HL-60/S4 (cell line): Measurements from ENCODE around the gene FAM20C.

Experiments
- in situ Hi-C: fragments of 300-500 bp; cut with MboI; formaldehyde crosslinking; loops from 2 replicates; pipeline ENCODE4 v1.14.3; 2022; ENCODE audit warnings: low sequenced_read_pairs

FAM20C gene

GRCh38 chr7:158771-159170, 33.6 kb upstream of the FAM20C start:
- in situ Hi-C loops, result no loop called here

- in situ Hi-C loops, result no loop called here
Observed at GRCh38 chr7:159370-160270, 32.8 kb upstream of the FAM20C start.

- in situ Hi-C loops, result no loop called here
Observed at GRCh38 chr7:160958-161725, 31.2 kb upstream of the FAM20C start.

GRCh38 chr7:162632-163297, 29.6 kb upstream of the FAM20C start:
- in situ Hi-C loops, result no loop called here

- in situ Hi-C loops, result no loop called here
Observed at GRCh38 chr7:163298-163695, 29.1 kb upstream of the FAM20C start.

- in situ Hi-C loops, result no loop called here
Observed at GRCh38 chr7:163971-164881, 28.1 kb upstream of the FAM20C start.

- in situ Hi-C loops, result no loop called here
Observed at GRCh38 chr7:164882-165660, 27.3 kb upstream of the FAM20C start.

- in situ Hi-C loops, result no loop called here
Observed at GRCh38 chr7:165661-166337, 26.6 kb upstream of the FAM20C start.

GRCh38 chr7:166338-167060, 25.9 kb upstream of the FAM20C start:
- in situ Hi-C loops, result no loop called here

GRCh38 chr7:167090-167855, 25.1 kb upstream of the FAM20C start:
- in situ Hi-C loops, result no loop called here

- in situ Hi-C loops, result no loop called here
Observed at GRCh38 chr7:167976-168791, 24.2 kb upstream of the FAM20C start.

- in situ Hi-C loops, result no loop called here
Observed at GRCh38 chr7:169276-170172, 22.8 kb upstream of the FAM20C start.

- in situ Hi-C loops, result no loop called here
Observed at GRCh38 chr7:170551-171363, 21.6 kb upstream of the FAM20C start.

- in situ Hi-C loops, result no loop called here
Observed at GRCh38 chr7:171364-171904, 20.9 kb upstream of the FAM20C start.
